Measurements from ENCODE around the gene FBXO11. TPM values are rescaled to one million over a fixed set of nuclear protein-coding genes. Genes with fewer than 3 reads are reported as not detected.

FBXO11 gene
- total and polyA plus RNA-seq, 10 of the 15 experiments (the other 5 are each of a cell fraction or from before 2014, with no cell fraction given): 5.9 to 38.9 (median 22.5) TPM

- peaks cover 5% of the 10 kb centered on the region for H3K9me3 ChIP-seq (replicated peaks; ENCODE audit: control insufficient read depth, insufficient read depth, low read length)
- no peak overlapping the region for H3K9ac ChIP-seq (ENCODE audit: control insufficient read depth, insufficient read depth, low read length)
- H3K79me2 ChIP-seq (ENCODE audit: control insufficient read depth, insufficient read depth, low read length): no peaks in the 10 kb centered on the region; the same call in 1 of the 2 replicates
- CTCF ChIA-PET: no interaction called here
- H4K20me1 ChIP-seq (ENCODE audit: control insufficient read depth, insufficient read depth): no peaks in the 10 kb centered on the region
- H3K4me2 ChIP-seq (ENCODE audit: control insufficient read depth, insufficient read depth): no peak overlapping the region
- in situ Hi-C loops (cut with MboI) (no loop called here), intact Hi-C loops (cut with micrococcal nuclease; ENCODE audit: unreplicated experiment) (no loop called here)
- H3K36me3 ChIP-seq (ENCODE audit: control insufficient read depth in 2 of 2, insufficient read depth in 2 of 2, low read length in 1 of 2): peaks cover 16 to 65% of the 10 kb centered on the region in 2 experiments
- no peak overlapping the region for H3K27ac ChIP-seq (ENCODE audit: control insufficient read depth, insufficient read depth)
- H3K4me1 ChIP-seq (ENCODE audit: control insufficient read depth, insufficient read depth, low read length): no peaks in the 10 kb centered on the region
- ATAC-seq (no peak), FAIRE-seq (no peak), DNase-seq (ENCODE audit: low read depth, low spot score) (no peak)
- WGBS (ENCODE audit: insufficient coverage, insufficient replicate concordance, low lambda C conversion rate, missing lambda C conversion rate): 9% methylated on average over 1 of the region's 1 CpG
- POLR2A ChIA-PET: interaction anchor here (0.6 kb wide), 1 partner anchor 16 kb away, joined by 5 read pairs; no protein-coding TSS in a partner anchor
- TF ChIP-seq ZBED1 (IDR thresholded peaks at IDR 0.05; ENCODE audit: borderline replicate concordance) (0 out of 2 replicates have a peak, but pooled peaks have one; percentile 19), NKRF (conservative IDR thresholded peaks at IDR 0.05) (no peak)
- no peaks in the 10 kb centered on the region for H3K27me3 ChIP-seq (replicated peaks in 1 of 2; ENCODE audit: control insufficient read depth in 2 of 2, insufficient read depth in 2 of 2, low read length in 1 of 2)
- RAD21 ChIA-PET (ENCODE audit: unreplicated experiment): no interaction called here
- SMC1A ChIA-PET (ENCODE audit: uncharacterized antibody, unreplicated experiment): no interaction called here
- BruUV-seq (replicated peaks): no TSS peak
- H3K4me3 ChIP-seq: no peak overlapping the region
- H2AFZ ChIP-seq (ENCODE audit: control insufficient read depth, low read depth, low read length): no peak overlapping the region
Observed at GRCh38 chr2:47803770-47804169, 102.5 kb downstream of the FBXO11 start.

- FAIRE-seq (no peak), ATAC-seq (no peak), DNase-seq (ENCODE audit: low read depth, low spot score) (no peak)
- Histone ChIP-seq H3K4me1 (ENCODE audit: control insufficient read depth, insufficient read depth, low read length) (no peaks in the 10 kb centered on the region), H3K27ac (ENCODE audit: control insufficient read depth, insufficient read depth) (no peak overlapping the region), H3K27me3 (replicated peaks in 1 of 2; ENCODE audit: control insufficient read depth in 2 of 2, insufficient read depth in 2 of 2, low read length in 1 of 2) (no peaks in the 10 kb centered on the region), H3K4me3 (no peak overlapping the region), H3K36me3 (ENCODE audit: control insufficient read depth in 2 of 2, insufficient read depth in 2 of 2, low read length in 1 of 2) (peaks cover 18 to 62% of the 10 kb centered on the region in 2 experiments), H3K79me2 (ENCODE audit: control insufficient read depth, insufficient read depth, low read length) (no peaks in the 10 kb centered on the region; the same call in 1 of the 2 replicates), H3K4me2 (ENCODE audit: control insufficient read depth, insufficient read depth) (no peak overlapping the region), H2AFZ (ENCODE audit: control insufficient read depth, low read depth, low read length) (no peak overlapping the region), H4K20me1 (ENCODE audit: control insufficient read depth, insufficient read depth) (no peaks in the 10 kb centered on the region), H3K9me3 (replicated peaks; ENCODE audit: control insufficient read depth, insufficient read depth, low read length) (peaks cover 5% of the 10 kb centered on the region), H3K9ac (ENCODE audit: control insufficient read depth, insufficient read depth, low read length) (no peak overlapping the region)
- intact Hi-C loops (cut with micrococcal nuclease; ENCODE audit: unreplicated experiment): no loop called here
- BruUV-seq (replicated peaks): no TSS peak
- ChIA-PET CTCF (no interaction called here), POLR2A (no interaction called here), SMC1A (ENCODE audit: uncharacterized antibody, unreplicated experiment) (interaction anchor here (1.2 kb wide), 1 partner anchor 303 kb away, joined by 3 read pairs; no protein-coding TSS in a partner anchor), RAD21 (ENCODE audit: unreplicated experiment) (no interaction called here)
- in situ Hi-C loops (cut with MboI): no loop called here
- 97% methylated on average over 7 of the region's 7 CpGs for WGBS (ENCODE audit: insufficient coverage, insufficient replicate concordance, low lambda C conversion rate, missing lambda C conversion rate)
- TF ChIP-seq GATAD2B (conservative IDR thresholded peaks at IDR 0.05; ENCODE audit: low read depth) (no peak), ZSCAN29 (IDR thresholded peaks at IDR 0.05) (no peak), CHD2 (IDR thresholded peaks at IDR 0.05; ENCODE audit: borderline replicate concordance, low read depth, low read length) (no peak), FOS (IDR thresholded peaks at IDR 0.05; ENCODE audit: borderline replicate concordance, extremely low read depth, insufficient read length) (no peak), E2F4 (IDR thresholded peaks at IDR 0.05; ENCODE audit: low read depth, low read length) (no peak), IRF4 (IDR thresholded peaks at IDR 0.05; ENCODE audit: low read depth, low read length) (no peak), JUND (IDR thresholded peaks at IDR 0.05; ENCODE audit: low read depth, low read length) (no peak), MLLT1 (IDR thresholded peaks at IDR 0.05) (no peak), ZBTB33 (IDR thresholded peaks at IDR 0.05) (no peak), RAD51 (IDR thresholded peaks at IDR 0.05) (no peak)
Observed at GRCh38 chr2:47803363-47803762, 102.9 kb downstream of the FBXO11 start.

Data from GM12878 (cell line).